Upper lobe of left lung (tissue), 4 donors: Measurements from ENCODE around the gene OXA1L.

Experiments
- CTCF ChIP-seq, 6 experiments: fragments of 450-650 bp in 4 of 6; fragments of 200-600 bp in 2 of 6; sonication (generic) in 2 of 6; IDR thresholded peaks; one replicate each; pipeline ENCODE4 v1.5.1; 2016 to 2019; ENCODE audit warnings: antibody characterized with exemption in 6 of 6
- POLR2A ChIP-seq, 4 donors: fragments of 450-650 bp; IDR thresholded peaks; one replicate each; pipeline ENCODE4 v1.5.1; 2016 to 2017; ENCODE audit warnings: antibody characterized with exemption in 4 of 4, mild to moderate bottlenecking in 2 of 4

- no peak for TF ChIP-seq POLR2A (IDR thresholded peaks at IDR 0.05)
- TF ChIP-seq CTCF (IDR thresholded peaks at IDR 0.05): no peak
These were observed 27.5 kb downstream of the OXA1L start for GRCh38 chr14:22793976-22794375.
